IMR-90 (cell line): Measurements from ENCODE around the gene ICAM5.

Experiments used
- BHLHE40 ChIP-seq: fragments of 150-350 bp; IDR thresholded peaks from 2 replicates; pipeline ENCODE4 v1.6.1; 2016; ENCODE audit warnings: mild to moderate bottlenecking, low read depth, low read length
- CEBPB ChIP-seq: IDR thresholded peaks from 2 replicates; pipeline ENCODE4 v1.6.1; 2012; ENCODE audit warnings: low read depth, low read length, improper control_type of control experiment
- NFE2L2 ChIP-seq: fragments of 150-350 bp; IDR thresholded peaks from 2 replicates; pipeline ENCODE4 v1.6.1; 2016; ENCODE audit warnings: low read depth, mild to moderate bottlenecking, low read length
- POLR2A ChIP-seq: IDR thresholded peaks from 2 replicates; pipeline ENCODE4 v1.6.1; 2012; ENCODE audit warnings: mild to moderate bottlenecking, low read depth, low read length
- RAD21 ChIP-seq: IDR thresholded peaks from 2 replicates; pipeline ENCODE4 v1.6.1; 2012; ENCODE audit warnings: low read length, improper control_type of control experiment
- RCOR1 ChIP-seq: IDR thresholded peaks from 2 replicates; pipeline ENCODE4 v1.6.1; 2012; ENCODE audit warnings: mild to moderate bottlenecking, low read length, improper control_type of control experiment; ENCODE audit not compliant: insufficient replicate concordance
- RFX5 ChIP-seq: IDR thresholded peaks from 2 replicates; pipeline ENCODE4 v1.8.0; 2012; ENCODE audit warnings: low read depth, mild to moderate bottlenecking, low read length, moderate library complexity
- TF ChIP-seq, protein P1 (sequence below): conservative IDR thresholded peaks from 2 replicates; pipeline ENCODE4 v1.5.1; 2012; ENCODE audit warnings: mild to moderate bottlenecking, low read depth, low read length, improper control_type of control experiment

DNA sequence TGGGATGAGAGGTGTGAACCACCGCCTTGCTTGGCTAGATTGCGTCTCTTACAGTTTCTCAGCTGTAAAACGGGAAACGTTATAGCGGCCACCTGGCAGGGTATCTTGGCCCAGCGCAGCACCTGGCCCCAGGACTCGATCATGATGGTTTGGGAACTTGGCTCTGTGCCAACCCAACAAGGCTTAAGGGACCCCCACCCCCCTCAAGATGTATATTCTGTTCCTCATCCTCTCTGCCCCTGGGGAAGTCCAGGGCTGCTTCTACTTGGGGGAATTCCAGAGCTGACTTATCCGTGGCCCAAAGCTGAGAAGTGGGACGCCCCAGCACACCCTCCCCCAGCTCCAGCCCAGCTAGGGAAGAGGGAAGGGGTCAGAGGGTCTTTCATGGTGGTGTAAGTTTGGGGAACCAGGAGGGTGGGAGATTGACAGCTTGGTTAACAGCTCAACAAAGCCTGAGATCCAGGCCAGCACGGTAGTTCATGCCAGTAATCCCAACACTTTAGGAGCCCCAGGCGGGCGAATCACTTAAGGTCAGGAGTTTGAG, 18.1 kb upstream of the ICAM5 start:
- TF ChIP-seq, protein P1, sequence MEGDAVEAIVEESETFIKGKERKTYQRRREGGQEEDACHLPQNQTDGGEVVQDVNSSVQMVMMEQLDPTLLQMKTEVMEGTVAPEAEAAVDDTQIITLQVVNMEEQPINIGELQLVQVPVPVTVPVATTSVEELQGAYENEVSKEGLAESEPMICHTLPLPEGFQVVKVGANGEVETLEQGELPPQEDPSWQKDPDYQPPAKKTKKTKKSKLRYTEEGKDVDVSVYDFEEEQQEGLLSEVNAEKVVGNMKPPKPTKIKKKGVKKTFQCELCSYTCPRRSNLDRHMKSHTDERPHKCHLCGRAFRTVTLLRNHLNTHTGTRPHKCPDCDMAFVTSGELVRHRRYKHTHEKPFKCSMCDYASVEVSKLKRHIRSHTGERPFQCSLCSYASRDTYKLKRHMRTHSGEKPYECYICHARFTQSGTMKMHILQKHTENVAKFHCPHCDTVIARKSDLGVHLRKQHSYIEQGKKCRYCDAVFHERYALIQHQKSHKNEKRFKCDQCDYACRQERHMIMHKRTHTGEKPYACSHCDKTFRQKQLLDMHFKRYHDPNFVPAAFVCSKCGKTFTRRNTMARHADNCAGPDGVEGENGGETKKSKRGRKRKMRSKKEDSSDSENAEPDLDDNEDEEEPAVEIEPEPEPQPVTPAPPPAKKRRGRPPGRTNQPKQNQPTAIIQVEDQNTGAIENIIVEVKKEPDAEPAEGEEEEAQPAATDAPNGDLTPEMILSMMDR: no peak
- TF ChIP-seq CEBPB (no peak), RFX5 (no peak), BHLHE40 (no peak), POLR2A (no peak), NFE2L2 (no peak), RCOR1 (no peak), RAD21 (no peak)
